ENCODE data around the gene PTPRO.

- TF ChIP-seq CTCF (IDR thresholded peaks at IDR 0.05) (no peak), POLR2AphosphoS5 (IDR thresholded peaks at IDR 0.05; ENCODE audit: insufficient read depth in 1 of 2, low read depth in 1 of 2) (no peak)
Observed at GRCh38 chr12:15344561-15344960, 22.3 kb downstream of the PTPRO start.
